ENCODE data around the gene TLR7.

TLR7 gene

GRCh38 chrX:12891171-12891570, 24.3 kb downstream of the TLR7 start:
- H3K27me3 ChIP-seq (ENCODE audit: insufficient read depth, low read length), result no peaks in the 10 kb centered on the region
- H3K4me1 ChIP-seq (ENCODE audit: insufficient read depth, low read length), result no peaks in the 10 kb centered on the region
- H3K36me3 ChIP-seq (ENCODE audit: insufficient read depth, low read length), result no peaks in the 10 kb centered on the region
- no peak overlapping the region for H3K9ac ChIP-seq (ENCODE audit: low read depth, low read length)
- WGBS, result 94% methylated on average over 2 of the region's 4 CpGs
- H3K27ac ChIP-seq (ENCODE audit: low read depth, low read length), result no peak overlapping the region
- H3K4me3 ChIP-seq (ENCODE audit: low read length), result no peak overlapping the region
- H3K9me3 ChIP-seq (ENCODE audit: insufficient read depth, low read depth, low read length), result no peaks in the 10 kb centered on the region

DNA sequence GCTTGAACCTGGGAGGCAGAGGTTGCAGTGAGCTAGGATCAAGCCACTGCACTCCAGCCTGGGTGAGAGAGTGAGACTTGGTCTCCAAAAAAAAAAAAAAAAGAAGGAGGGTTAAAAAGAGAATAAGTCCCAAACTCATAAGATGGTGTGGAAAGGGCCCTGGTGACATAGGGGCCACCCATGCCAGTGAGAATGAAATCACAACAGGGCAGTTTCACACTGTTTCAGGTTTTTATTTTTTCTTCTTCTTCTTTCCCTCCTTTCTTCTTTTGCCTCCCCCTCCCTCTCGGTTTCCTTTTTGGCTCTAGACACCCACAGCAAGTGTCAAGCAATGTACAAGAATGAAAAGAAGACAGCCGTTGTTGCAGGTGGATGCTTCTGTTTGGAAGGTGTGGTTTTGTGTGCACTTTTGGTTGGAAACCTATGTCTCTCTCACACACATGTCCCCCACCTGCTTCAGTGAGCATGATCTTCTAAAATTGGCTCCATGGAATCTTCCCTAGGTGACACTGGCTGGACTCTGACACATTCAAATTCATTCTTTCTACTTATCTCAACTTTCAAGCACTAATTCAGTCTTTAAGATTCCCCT, 25.1 kb downstream of the TLR7 start:
- Histone ChIP-seq H3K27ac (ENCODE audit: low read depth, low read length) (no peak overlapping the region), H3K36me3 (ENCODE audit: insufficient read depth, low read length) (no peaks in the 10 kb centered on the region), H3K4me3 (ENCODE audit: low read length) (no peak overlapping the region), H3K9me3 (ENCODE audit: insufficient read depth, low read depth, low read length) (no peaks in the 10 kb centered on the region), H3K4me1 (ENCODE audit: insufficient read depth, low read length) (no peaks in the 10 kb centered on the region), H3K27me3 (ENCODE audit: insufficient read depth, low read length) (no peaks in the 10 kb centered on the region), H3K9ac (ENCODE audit: low read depth, low read length) (no peak overlapping the region)
- WGBS, result no CpG with 5 or more reads among the region's 2 CpGs

DNA sequence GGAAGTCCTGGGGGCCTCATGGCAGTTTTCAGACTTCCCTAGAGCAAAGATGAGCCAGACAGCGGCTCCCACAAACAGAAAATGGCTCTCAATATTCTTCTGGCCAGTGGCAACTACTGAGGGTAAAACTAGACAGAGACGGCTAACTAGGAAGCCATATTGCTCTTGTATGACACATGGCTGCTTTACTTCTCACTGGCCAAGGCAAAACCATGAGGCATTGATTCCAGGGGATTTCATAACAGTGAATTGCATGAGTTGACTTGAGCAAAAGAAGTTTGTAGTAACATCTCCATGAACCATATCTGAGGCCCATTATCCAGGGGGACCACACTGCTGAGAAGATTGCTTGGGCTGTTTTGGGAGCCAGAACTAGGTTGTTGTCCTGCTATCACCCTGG, 25.8 kb downstream of the TLR7 start:
- Histone ChIP-seq H3K27ac (ENCODE audit: low read depth, low read length) (no peak overlapping the region), H3K36me3 (ENCODE audit: insufficient read depth, low read length) (no peaks in the 10 kb centered on the region), H3K4me1 (ENCODE audit: insufficient read depth, low read length) (no peaks in the 10 kb centered on the region), H3K9ac (ENCODE audit: low read depth, low read length) (no peak overlapping the region), H3K27me3 (ENCODE audit: insufficient read depth, low read length) (no peaks in the 10 kb centered on the region), H3K4me3 (ENCODE audit: low read length) (no peak overlapping the region), H3K9me3 (ENCODE audit: insufficient read depth, low read depth, low read length) (no peaks in the 10 kb centered on the region)
- WGBS, result 92% methylated on average over 2 of the region's 2 CpGs

GRCh38 chrX:12894074-12895030, 27.5 kb downstream of the TLR7 start:
- H3K9me3 ChIP-seq (ENCODE audit: insufficient read depth, low read depth, low read length), result no peaks in the 10 kb centered on the region
- no peaks in the 10 kb centered on the region for H3K27me3 ChIP-seq (ENCODE audit: insufficient read depth, low read length)
- no peak overlapping the region for H3K9ac ChIP-seq (ENCODE audit: low read depth, low read length)
- 57% methylated on average over 6 of the region's 12 CpGs for WGBS
- H3K4me1 ChIP-seq (ENCODE audit: insufficient read depth, low read length), result 0 out of 2 replicates have a peak, but pooled peaks cover 5% of the 10 kb centered on the region
- H3K27ac ChIP-seq (ENCODE audit: low read depth, low read length), result no peak overlapping the region
- H3K4me3 ChIP-seq (ENCODE audit: low read length), result no peak overlapping the region
- H3K36me3 ChIP-seq (ENCODE audit: insufficient read depth, low read length), result no peaks in the 10 kb centered on the region

DNA sequence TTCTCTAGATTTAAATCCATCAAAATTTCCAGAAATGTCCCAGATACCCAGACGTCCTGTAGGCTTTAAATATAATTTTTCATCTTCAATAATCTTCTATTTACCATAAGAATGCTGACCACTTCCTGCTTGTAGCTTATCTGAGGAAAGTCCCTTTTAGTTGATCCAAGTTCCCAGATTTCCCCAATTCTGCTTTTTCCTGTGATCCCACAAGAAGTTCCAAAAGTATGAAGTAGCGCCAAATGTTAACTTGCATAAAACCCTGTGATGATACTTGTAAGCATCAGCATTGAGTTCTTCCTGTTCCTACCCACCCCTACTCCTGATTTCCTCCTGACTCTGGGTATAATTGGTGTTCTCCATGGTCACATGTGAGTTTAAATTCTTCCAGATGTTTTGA, 29.0 kb downstream of the TLR7 start:
- Histone ChIP-seq H3K4me3 (ENCODE audit: low read length) (no peak overlapping the region), H3K9me3 (ENCODE audit: insufficient read depth, low read depth, low read length) (no peaks in the 10 kb centered on the region), H3K9ac (ENCODE audit: low read depth, low read length) (no peak overlapping the region), H3K27me3 (ENCODE audit: insufficient read depth, low read length) (no peaks in the 10 kb centered on the region), H3K27ac (ENCODE audit: low read depth, low read length) (no peak overlapping the region), H3K36me3 (ENCODE audit: insufficient read depth, low read length) (no peaks in the 10 kb centered on the region), H3K4me1 (ENCODE audit: insufficient read depth, low read length) (peaks cover 10% of the 10 kb centered on the region; the same call in 1 of the 2 replicates)
- 85% methylated on average over 2 of the region's 2 CpGs for WGBS

DNA sequence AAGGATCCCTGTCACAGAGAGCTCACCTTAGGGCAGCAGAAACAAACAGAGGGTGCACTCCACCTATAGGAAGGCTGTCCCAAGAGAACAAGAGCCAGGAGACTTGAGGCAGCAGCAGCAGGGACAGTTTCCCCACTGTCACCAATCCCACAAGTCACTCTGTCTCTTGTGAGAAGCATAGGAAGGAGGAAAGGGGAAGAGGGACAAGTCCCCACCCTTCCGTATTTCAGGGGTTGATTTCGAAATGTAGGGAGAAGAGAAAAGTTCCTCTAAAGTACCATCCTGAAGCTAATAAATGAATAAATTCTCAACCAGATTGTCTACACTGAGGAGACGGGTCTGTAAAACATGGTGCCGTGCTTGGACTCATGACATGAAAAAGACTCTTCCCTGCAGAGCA, 30.1 kb downstream of the TLR7 start:
- H3K27ac ChIP-seq (ENCODE audit: low read depth, low read length), result no peak overlapping the region
- no peaks in the 10 kb centered on the region for H3K27me3 ChIP-seq (ENCODE audit: insufficient read depth, low read length)
- peaks cover 10% of the 10 kb centered on the region; the same call in 1 of the 2 replicates for H3K4me1 ChIP-seq (ENCODE audit: insufficient read depth, low read length)
- no peaks in the 10 kb centered on the region for H3K36me3 ChIP-seq (ENCODE audit: insufficient read depth, low read length)
- no peak overlapping the region for H3K9ac ChIP-seq (ENCODE audit: low read depth, low read length)
- WGBS, result 98% methylated on average over 2 of the region's 4 CpGs
- no peaks in the 10 kb centered on the region for H3K9me3 ChIP-seq (ENCODE audit: insufficient read depth, low read depth, low read length)
- H3K4me3 ChIP-seq (ENCODE audit: low read length), result no peak overlapping the region

DNA sequence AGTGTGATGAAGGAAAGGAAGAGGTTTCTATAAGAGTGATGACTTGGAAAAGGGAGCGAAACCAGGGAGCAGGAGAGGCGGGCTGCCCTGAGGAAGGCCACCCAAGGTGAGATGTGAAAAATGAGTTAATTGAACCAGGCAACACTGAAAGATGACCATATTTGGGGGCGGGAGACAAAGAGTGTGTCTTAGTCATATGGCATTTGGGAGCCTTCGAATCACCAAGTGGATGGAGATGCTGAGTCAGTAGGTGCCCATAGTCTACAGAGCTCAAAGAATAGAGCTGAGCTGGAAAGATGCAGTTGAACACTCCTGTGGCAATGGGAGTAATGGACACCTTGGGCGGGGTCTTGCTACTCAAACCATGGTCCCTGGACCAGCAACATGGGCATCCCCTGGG, 31.2 kb downstream of the TLR7 start:
- Histone ChIP-seq H3K9ac (ENCODE audit: low read depth, low read length) (no peak overlapping the region), H3K27ac (ENCODE audit: low read depth, low read length) (no peak overlapping the region), H3K36me3 (ENCODE audit: insufficient read depth, low read length) (no peaks in the 10 kb centered on the region), H3K27me3 (ENCODE audit: insufficient read depth, low read length) (no peaks in the 10 kb centered on the region), H3K9me3 (ENCODE audit: insufficient read depth, low read depth, low read length) (no peaks in the 10 kb centered on the region), H3K4me3 (ENCODE audit: low read length) (no peak overlapping the region), H3K4me1 (ENCODE audit: insufficient read depth, low read length) (peaks cover 10% of the 10 kb centered on the region; the same call in 1 of the 2 replicates)
- 95% methylated on average over 5 of the region's 5 CpGs for WGBS

DNA sequence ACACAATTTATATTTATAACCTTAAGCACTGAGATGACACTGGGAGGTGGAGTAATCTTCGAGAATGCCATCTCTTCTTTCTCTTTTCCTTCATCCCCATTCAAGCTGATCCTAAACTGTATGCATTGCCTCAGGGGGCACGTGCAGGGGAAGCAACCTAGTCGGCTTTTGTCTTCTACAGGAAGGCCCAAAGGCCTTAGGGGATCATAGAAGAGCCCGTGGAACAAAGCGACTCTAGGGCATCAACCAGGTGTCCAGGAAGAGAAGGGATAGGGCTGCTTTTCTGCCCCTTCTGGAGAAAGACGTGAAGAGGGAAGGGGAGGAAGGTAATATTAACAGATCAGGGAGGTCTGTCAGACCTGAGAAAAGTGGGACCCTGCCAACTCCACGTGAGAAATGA, 32.6 kb downstream of the TLR7 start:
- Histone ChIP-seq H3K27me3 (ENCODE audit: insufficient read depth, low read length) (no peaks in the 10 kb centered on the region), H3K36me3 (ENCODE audit: insufficient read depth, low read length) (no peaks in the 10 kb centered on the region), H3K9ac (ENCODE audit: low read depth, low read length) (0 out of 2 replicates have a peak overlapping the region, but pooled peaks have one; percentile 35), H3K4me3 (ENCODE audit: low read length) (no peak overlapping the region), H3K9me3 (ENCODE audit: insufficient read depth, low read depth, low read length) (no peaks in the 10 kb centered on the region), H3K27ac (ENCODE audit: low read depth, low read length) (peak overlapping the region; percentile 72; the same call in 1 of the 2 replicates), H3K4me1 (ENCODE audit: insufficient read depth, low read length) (peaks cover 10% of the 10 kb centered on the region; the same call in 1 of the 2 replicates)
- 49% methylated on average over 7 of the region's 7 CpGs for WGBS

GRCh38 chrX:12901486-12901885, 34.6 kb downstream of the TLR7 start:
- Histone ChIP-seq H3K27ac (ENCODE audit: low read depth, low read length) (no peak overlapping the region), H3K27me3 (ENCODE audit: insufficient read depth, low read length) (no peaks in the 10 kb centered on the region), H3K9me3 (ENCODE audit: insufficient read depth, low read depth, low read length) (no peaks in the 10 kb centered on the region), H3K4me1 (ENCODE audit: insufficient read depth, low read length) (peaks cover 10% of the 10 kb centered on the region; the same call in 1 of the 2 replicates), H3K36me3 (ENCODE audit: insufficient read depth, low read length) (no peaks in the 10 kb centered on the region), H3K4me3 (ENCODE audit: low read length) (no peak overlapping the region), H3K9ac (ENCODE audit: low read depth, low read length) (no peak overlapping the region)
- WGBS, result 38% methylated on average over 8 of the region's 10 CpGs

GRCh38 chrX:12903646-12904045, 36.8 kb downstream of the TLR7 start:
- H3K27me3 ChIP-seq (ENCODE audit: insufficient read depth, low read length), result no peaks in the 10 kb centered on the region
- no peak overlapping the region for H3K27ac ChIP-seq (ENCODE audit: low read depth, low read length)
- H3K9ac ChIP-seq (ENCODE audit: low read depth, low read length), result no peak overlapping the region
- H3K4me1 ChIP-seq (ENCODE audit: insufficient read depth, low read length), result peaks cover 10% of the 10 kb centered on the region; the same call in 1 of the 2 replicates
- H3K4me3 ChIP-seq (ENCODE audit: low read length), result no peak overlapping the region
- H3K36me3 ChIP-seq (ENCODE audit: insufficient read depth, low read length), result no peaks in the 10 kb centered on the region
- WGBS, result 98% methylated on average over 8 of the region's 8 CpGs
- H3K9me3 ChIP-seq (ENCODE audit: insufficient read depth, low read depth, low read length), result no peaks in the 10 kb centered on the region

DNA sequence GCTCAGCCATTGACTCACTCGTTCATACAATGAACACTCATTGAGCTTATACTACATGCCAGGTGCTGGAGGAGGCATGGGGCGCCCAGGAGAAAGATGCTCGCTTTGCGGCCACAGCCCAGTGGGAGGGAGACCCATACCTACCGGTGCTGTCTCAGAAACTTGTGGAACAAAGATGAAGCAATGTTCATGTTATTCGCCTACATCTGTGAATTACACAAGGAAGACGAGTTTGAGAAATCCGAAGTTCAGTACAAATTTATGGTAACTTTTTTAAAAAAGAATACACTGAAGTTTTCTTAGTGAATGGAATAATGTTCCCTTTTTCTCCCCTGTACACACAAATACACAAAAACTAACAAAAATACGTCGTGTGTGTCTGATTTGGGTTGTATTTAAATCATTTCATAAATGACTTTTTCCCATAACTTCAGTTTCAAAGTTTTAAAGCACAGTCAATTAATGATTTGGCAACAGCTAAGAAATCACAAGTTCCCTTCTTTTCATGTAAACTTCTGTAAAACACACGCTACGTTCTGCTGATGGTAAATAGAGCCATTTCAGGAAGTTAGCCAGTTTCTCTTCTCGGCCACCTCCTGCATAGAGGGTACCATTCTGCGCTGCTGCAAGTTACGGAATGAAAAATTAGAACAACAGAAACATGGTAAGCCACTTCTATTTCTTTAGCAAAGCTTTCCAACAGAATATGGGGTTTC, 39.3 kb downstream of the TLR7 start, which contains the start of gene TLR8:
TSS of gene TLR8 (plus strand) at position 575 of the 716 bp plus-strand sequence. CDS start at position 662, 87 bp downstream.
- Histone ChIP-seq H3K27me3 (ENCODE audit: insufficient read depth, low read length) (no peaks in the 10 kb centered on the region), H3K4me1 (ENCODE audit: insufficient read depth, low read length) (no peaks in the 10 kb centered on the region), H3K9ac (ENCODE audit: low read depth, low read length) (no peak within 1 kb of the TSS), H3K4me3 (ENCODE audit: low read length) (no peak within 1 kb of the TSS), H3K9me3 (ENCODE audit: insufficient read depth, low read depth, low read length) (no peaks in the 10 kb centered on the region), H3K36me3 (ENCODE audit: insufficient read depth, low read length) (no peaks in the 10 kb centered on the region), H3K27ac (ENCODE audit: low read depth, low read length) (no peak within 1 kb of the TSS)
- WGBS, result 94% methylated on average over 12 of the region's 15 CpGs
